ENCODE results near the gene SEC61A1.

The SEC61A1 gene

GRCh38 chr3:128060473-128061381 lies 8.5 kb downstream of the SEC61A1 start:
- peak; percentile 26 for DNase-seq (ENCODE audit: low spot score)

GRCh38 chr3:128062033-128062745 lies 10.0 kb downstream of the SEC61A1 start:
- peak; percentile 23 for DNase-seq (ENCODE audit: low spot score)

- peak; percentile 55 for DNase-seq (ENCODE audit: low spot score)
Measured at GRCh38 chr3:128063865-128064264, 11.6 kb downstream of the SEC61A1 start.

- peak; percentile 28 for DNase-seq (ENCODE audit: low spot score)
Measured at GRCh38 chr3:128064962-128065361, 12.7 kb downstream of the SEC61A1 start.

- peak; percentile 2 for DNase-seq (ENCODE audit: low spot score)
Measured at GRCh38 chr3:128066114-128066513, 13.9 kb downstream of the SEC61A1 start.

- DNase-seq (ENCODE audit: low spot score) = peak; percentile 62
Measured at GRCh38 chr3:128066676-128067075, 14.4 kb downstream of the SEC61A1 start.

- DNase-seq (ENCODE audit: low spot score) = peak; percentile 34
Measured at GRCh38 chr3:128067489-128067888, 15.3 kb downstream of the SEC61A1 start.

GRCh38 chr3:128068156-128068620 lies 16.0 kb downstream of the SEC61A1 start:
- peak; percentile 57 for DNase-seq (ENCODE audit: low spot score)

GRCh38 chr3:128069271-128069670 lies 17.0 kb downstream of the SEC61A1 start:
- DNase-seq (ENCODE audit: low spot score) = peak; percentile 53

GRCh38 chr3:128070898-128071591 lies 18.8 kb downstream of the SEC61A1 start:
- DNase-seq (ENCODE audit: low spot score) = peak; percentile 50

GRCh38 chr3:128071771-128072453 lies 19.7 kb downstream of the SEC61A1 start:
- peak; percentile 62 for DNase-seq (ENCODE audit: low spot score)

- DNase-seq (ENCODE audit: low spot score) = peak; percentile 57
Measured at GRCh38 chr3:128072454-128073184, 20.4 kb downstream of the SEC61A1 start.

- DNase-seq (ENCODE audit: low spot score) = peak; percentile 53
Measured at GRCh38 chr3:128073185-128073725, 21.0 kb downstream of the SEC61A1 start.

- DNase-seq (ENCODE audit: low spot score) = no peak
Measured at GRCh38 chr3:128073807-128074206, 21.6 kb downstream of the SEC61A1 start.

GRCh38 chr3:128074851-128075521 lies 22.7 kb downstream of the SEC61A1 start:
- DNase-seq (ENCODE audit: low spot score) = peak; percentile 34

GRCh38 chr3:128075522-128076482 lies 23.6 kb downstream of the SEC61A1 start:
- peak; percentile 93 for DNase-seq (ENCODE audit: low spot score)

GRCh38 chr3:128076483-128077201 lies 24.4 kb downstream of the SEC61A1 start:
- DNase-seq (ENCODE audit: low spot score) = peak; percentile 58

- DNase-seq (ENCODE audit: low spot score) = peak; percentile 64
Measured at GRCh38 chr3:128077202-128077624, 25.0 kb downstream of the SEC61A1 start.
